GM10248 (cell line): Measurements from ENCODE around the gene C9orf57.

Source experiments
- CTCF ChIA-PET: fragments of 300-600 bp; sonication (Branson Sonifier 250); formaldehyde crosslinking; extraction: SDS; loops from one replicate; lab custom pipeline; 2021; ENCODE audit warnings: antibody characterized with exemption; lab: Yijun Ruan, JAX
- POLR2A ChIA-PET: fragments of 350-650 bp; sonication (Branson Sonifier 250); formaldehyde crosslinking; extraction: SDS; loops from one replicate; lab custom pipeline; 2020; ENCODE audit warnings: antibody characterized with exemption; lab: Yijun Ruan, JAX
- DNase-seq: peaks from one replicate; pipeline ENCODE4 v3.0.0; 2012; ENCODE audit errors: extremely low spot score
- TF ChIP-seq, protein P1 (sequence below): IDR thresholded peaks from 2 replicates; pipeline ENCODE4 v1.5.1; 2012; ENCODE audit warnings: mild to moderate bottlenecking, low read depth; ENCODE audit errors: extremely low read depth, missing control alignments, control extremely low read depth

C9orf57 gene

DNA sequence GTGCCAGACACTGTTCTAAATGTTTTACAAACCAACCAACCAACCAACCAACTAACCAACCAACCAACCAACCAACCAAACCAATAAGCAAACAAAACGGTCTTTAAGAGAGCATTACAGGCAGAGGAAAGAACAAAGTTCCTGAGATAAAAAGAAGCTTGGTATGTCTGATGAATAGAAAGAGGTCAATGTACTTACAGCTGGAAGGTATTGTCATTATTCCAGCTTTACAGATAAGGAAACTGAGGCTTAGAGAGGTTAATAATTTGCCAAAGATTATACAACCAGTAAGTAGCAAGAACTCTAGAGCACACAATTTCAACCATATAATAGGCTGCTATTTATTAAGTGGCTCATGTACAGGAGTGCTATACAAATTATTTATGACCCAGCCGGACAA is 29.6 kb downstream of the C9orf57 start:
- CTCF ChIA-PET, result interaction anchor here (1.2 to 1.9 kb wide), 6 partner anchors 8 to 250 kb away, joined by 3 to 16 read pairs (median 4); no protein-coding TSS in a partner anchor
- POLR2A ChIA-PET, result no interaction called here
- no peak for DNase-seq
- TF ChIP-seq, protein P1, sequence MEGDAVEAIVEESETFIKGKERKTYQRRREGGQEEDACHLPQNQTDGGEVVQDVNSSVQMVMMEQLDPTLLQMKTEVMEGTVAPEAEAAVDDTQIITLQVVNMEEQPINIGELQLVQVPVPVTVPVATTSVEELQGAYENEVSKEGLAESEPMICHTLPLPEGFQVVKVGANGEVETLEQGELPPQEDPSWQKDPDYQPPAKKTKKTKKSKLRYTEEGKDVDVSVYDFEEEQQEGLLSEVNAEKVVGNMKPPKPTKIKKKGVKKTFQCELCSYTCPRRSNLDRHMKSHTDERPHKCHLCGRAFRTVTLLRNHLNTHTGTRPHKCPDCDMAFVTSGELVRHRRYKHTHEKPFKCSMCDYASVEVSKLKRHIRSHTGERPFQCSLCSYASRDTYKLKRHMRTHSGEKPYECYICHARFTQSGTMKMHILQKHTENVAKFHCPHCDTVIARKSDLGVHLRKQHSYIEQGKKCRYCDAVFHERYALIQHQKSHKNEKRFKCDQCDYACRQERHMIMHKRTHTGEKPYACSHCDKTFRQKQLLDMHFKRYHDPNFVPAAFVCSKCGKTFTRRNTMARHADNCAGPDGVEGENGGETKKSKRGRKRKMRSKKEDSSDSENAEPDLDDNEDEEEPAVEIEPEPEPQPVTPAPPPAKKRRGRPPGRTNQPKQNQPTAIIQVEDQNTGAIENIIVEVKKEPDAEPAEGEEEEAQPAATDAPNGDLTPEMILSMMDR, result no peak

DNA sequence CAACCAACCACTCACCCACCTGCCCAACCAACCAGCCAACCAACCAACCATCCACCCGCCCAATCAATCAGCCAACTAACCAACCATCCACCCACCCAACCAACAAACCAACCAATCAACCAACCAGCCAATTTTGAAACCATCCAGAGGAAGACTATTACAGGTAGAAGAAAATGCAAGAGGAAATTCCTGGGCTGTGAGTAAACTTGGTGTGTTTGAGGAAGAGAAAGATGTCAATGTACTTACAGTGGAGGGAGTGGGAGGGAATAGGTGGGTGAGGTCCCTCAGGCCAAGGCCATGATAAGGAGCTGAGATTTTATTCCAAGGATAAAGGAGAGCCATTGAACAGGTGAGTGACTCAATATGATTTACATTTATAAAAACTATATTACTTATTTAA is 30.4 kb downstream of the C9orf57 start:
- CTCF ChIA-PET, result interaction anchor here (1.2 to 1.9 kb wide), 6 partner anchors 8 to 250 kb away, joined by 3 to 16 read pairs (median 4); no protein-coding TSS in a partner anchor
- no peak for DNase-seq
- TF ChIP-seq, protein P1, result no peak
- POLR2A ChIA-PET, result no interaction called here

DNA sequence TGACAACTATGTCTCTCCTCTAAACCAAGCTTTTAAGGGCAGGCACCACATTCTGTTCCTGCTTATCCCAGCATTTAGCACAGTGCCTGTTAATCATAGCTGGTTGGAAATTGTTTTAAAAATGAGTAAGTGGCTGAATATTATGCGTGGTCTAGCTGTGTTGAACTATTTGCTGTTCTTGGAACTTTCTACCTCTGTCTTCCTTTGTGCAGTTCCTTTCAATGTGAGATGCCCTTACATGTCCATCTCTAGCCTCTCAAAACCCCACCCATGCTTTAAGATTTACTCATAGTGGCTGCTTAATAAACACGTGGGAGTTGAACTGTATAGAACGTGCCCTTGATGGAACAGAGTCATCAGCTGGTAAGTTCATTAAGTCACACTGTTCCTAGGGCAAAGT is 34.5 kb downstream of the C9orf57 start:
- DNase-seq, result no peak
- ChIA-PET POLR2A (no interaction called here), CTCF (interaction anchor here (0.8 to 6.2 kb wide), 25 partner anchors 8 to 1056 kb away, joined by 3 to 178 read pairs (median 7); no protein-coding TSS in a partner anchor)
- TF ChIP-seq, protein P1, result no peak

DNA sequence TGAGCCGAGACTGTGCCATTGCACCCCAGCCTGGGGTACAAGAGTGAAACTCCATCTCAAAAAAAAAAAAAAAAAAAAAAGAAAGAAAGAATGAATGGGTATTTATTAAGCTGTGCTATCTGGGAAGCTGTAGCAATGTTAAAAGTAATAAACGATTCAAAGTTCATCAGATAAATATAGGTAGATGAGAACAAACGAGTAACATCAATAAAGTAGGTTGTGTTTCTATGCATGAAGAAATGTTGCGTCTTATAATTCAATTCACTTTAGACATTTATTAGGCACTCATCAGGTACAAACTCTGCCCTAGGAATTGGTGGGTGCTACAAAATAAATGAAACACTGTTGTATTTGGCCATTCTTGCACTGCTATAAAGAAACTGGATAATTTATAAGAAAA is 36.8 kb downstream of the C9orf57 start:
- ChIA-PET POLR2A (no interaction called here), CTCF (interaction anchor here (1.3 to 6.2 kb wide), 10 partner anchors 7 to 248 kb away, joined by 3 to 178 read pairs (median 28); no protein-coding TSS in a partner anchor)
- no peak for DNase-seq
- TF ChIP-seq, protein P1, result no peak

DNA sequence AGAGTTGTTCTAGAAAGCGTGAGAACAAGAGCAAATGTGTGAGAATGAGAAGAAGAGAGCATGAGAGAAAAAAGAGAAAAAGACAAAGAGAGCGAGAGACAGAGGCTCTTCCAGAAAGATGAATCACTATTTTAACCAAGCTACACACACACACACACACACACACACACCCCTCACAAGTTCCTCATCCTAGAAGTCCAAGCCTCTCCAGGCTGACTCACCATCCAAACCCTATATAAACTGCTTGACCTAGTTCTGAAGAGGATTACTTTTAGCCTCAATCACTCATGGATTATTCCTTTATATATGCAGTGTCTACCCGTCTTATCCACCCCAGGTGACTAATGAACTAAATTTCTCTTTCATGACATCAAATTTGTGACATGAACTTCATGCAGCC is 37.6 kb downstream of the C9orf57 start:
- CTCF ChIA-PET, result interaction anchor here (1.3 to 6.2 kb wide), 5 partner anchors 14 to 225 kb away, joined by 3 to 178 read pairs (median 47); no protein-coding TSS in a partner anchor
- TF ChIP-seq, protein P1, result no peak
- POLR2A ChIA-PET, result no interaction called here
- no peak for DNase-seq

DNA sequence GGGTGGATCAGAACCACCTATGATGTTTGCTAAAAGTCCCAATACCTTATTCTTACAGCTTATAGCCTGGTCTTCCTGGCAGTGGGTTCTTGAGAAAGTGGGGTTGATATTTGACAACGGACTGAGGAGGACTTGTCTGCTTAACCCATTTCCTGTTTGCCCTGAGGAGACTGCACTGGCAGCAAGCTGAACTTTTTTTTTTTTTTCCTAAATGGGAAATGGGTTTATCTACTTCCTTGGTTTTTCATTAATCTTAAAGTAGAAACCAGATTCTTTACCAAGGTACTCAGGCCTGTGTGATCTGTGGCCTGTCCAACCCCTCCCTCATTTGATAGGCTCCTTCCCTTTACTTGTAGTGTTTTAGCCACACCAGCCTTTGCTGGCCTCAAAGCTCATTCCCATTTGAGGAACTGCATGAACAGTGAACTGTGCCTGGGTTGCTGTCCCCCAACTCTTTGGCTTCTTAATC is 47.1 kb downstream of the C9orf57 start:
- CTCF ChIA-PET, result interaction anchor here (1.3 to 2.5 kb wide), 2 partner anchors 12 to 207 kb away, joined by 4 to 18 read pairs; no protein-coding TSS in a partner anchor
- TF ChIP-seq, protein P1, result no peak
- POLR2A ChIA-PET, result interaction anchor here (0.6 kb wide), 1 partner anchor 572 kb away, joined by 3 read pairs; no protein-coding TSS in a partner anchor
- no peak for DNase-seq
